T-helper 2 cell treated with Interferon-gamma antibody and Interleukin-4, amounts not matched to agents 5 μg/mL and 100 μg/mL, for 36 hours (primary cell): ENCODE data around the gene DCDC2B.

ENCODE experiments used
- DNase-seq: peaks from one replicate; pipeline ENCODE4 v3.0.0; 2021; ENCODE audit warnings: low spot score
- H3K27ac Mint-ChIP-seq: one replicate; pipeline ENCODE4 v1.8.0; 2021; ENCODE audit warnings: mild to moderate bottlenecking, mixed read lengths
- H3K27me3 Mint-ChIP-seq: one replicate; pipeline ENCODE4 v1.8.0; 2021; ENCODE audit warnings: low read depth, mixed read lengths
- H3K36me3 Mint-ChIP-seq: one replicate; pipeline ENCODE4 v1.8.0; 2021; ENCODE audit warnings: low read depth, mixed read lengths
- H3K4me1 Mint-ChIP-seq: one replicate; pipeline ENCODE4 v1.8.0; 2021; ENCODE audit warnings: low read depth, mixed read lengths
- H3K4me3 Mint-ChIP-seq: one replicate; pipeline ENCODE4 v1.8.0; 2022; ENCODE audit warnings: mild to moderate bottlenecking, moderate library complexity, mixed read lengths
- H3K9me3 Mint-ChIP-seq: one replicate; pipeline ENCODE4 v1.8.0; 2021; ENCODE audit warnings: mixed read lengths

The DCDC2B gene

DNA sequence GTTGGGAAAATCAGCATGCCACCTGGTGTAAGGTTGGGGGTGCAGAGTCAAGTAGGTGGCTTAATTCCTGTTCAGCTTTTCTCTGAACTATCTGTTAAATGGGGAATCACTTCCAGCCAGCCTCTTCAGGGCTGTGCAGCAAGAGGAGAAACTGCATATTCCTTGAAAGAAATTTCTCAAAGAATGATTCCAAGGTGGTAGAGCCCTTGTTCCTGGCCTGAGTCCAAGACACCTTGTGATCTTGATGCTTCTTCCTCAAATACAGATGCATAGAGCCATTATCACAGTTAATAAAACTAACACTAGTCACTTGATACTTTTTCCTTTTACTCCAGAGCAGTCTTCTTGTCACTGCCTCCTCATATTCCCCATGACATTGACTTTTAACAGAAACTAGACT is 24.2 kb upstream of the DCDC2B start:
- H3K4me1 Mint-ChIP-seq, result peaks cover 38% of the 10 kb centered on the region
- H3K36me3 Mint-ChIP-seq, result peaks cover 68% of the 10 kb centered on the region
- no peak overlapping the region for H3K27ac Mint-ChIP-seq
- DNase-seq, result no peak
- no peaks in the 10 kb centered on the region for H3K9me3 Mint-ChIP-seq
- H3K4me3 Mint-ChIP-seq, result peak overlapping the region; percentile 50
- no peaks in the 10 kb centered on the region for H3K27me3 Mint-ChIP-seq

DNA sequence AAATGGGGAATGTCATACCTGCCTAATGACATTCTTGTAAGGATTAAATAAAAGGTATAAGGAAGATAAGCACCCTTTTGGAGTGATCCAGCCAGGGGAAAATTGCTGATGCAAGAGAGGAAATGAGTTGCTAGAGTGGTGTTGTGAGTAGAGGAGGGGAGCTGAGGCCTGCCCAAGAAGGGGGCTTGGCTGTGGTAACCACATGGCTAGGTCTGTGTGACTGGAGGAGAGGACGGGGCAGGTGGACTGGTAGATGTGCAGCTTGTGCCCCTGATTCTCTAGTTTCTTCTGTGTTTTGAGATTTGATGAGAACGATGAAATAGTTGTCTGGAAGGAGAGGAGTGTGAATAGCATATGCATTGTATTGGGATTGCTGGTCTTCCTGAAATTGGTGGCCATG is 22.8 kb upstream of the DCDC2B start:
- Mint-ChIP-seq H3K9me3 (no peaks in the 10 kb centered on the region), H3K36me3 (peaks cover 64% of the 10 kb centered on the region), H3K27ac (peak overlapping the region; percentile 75), H3K4me1 (peaks cover 34% of the 10 kb centered on the region), H3K27me3 (no peaks in the 10 kb centered on the region), H3K4me3 (peak overlapping the region; percentile 54)
- no peak for DNase-seq

GRCh38 chr1:32186491-32186890 is 22.4 kb upstream of the DCDC2B start:
- no peak for DNase-seq
- Mint-ChIP-seq H3K27ac (peak overlapping the region; percentile 75), H3K9me3 (no peaks in the 10 kb centered on the region), H3K36me3 (peaks cover 64% of the 10 kb centered on the region), H3K4me1 (peaks cover 30% of the 10 kb centered on the region), H3K4me3 (peak overlapping the region; percentile 54), H3K27me3 (no peaks in the 10 kb centered on the region)

DNA sequence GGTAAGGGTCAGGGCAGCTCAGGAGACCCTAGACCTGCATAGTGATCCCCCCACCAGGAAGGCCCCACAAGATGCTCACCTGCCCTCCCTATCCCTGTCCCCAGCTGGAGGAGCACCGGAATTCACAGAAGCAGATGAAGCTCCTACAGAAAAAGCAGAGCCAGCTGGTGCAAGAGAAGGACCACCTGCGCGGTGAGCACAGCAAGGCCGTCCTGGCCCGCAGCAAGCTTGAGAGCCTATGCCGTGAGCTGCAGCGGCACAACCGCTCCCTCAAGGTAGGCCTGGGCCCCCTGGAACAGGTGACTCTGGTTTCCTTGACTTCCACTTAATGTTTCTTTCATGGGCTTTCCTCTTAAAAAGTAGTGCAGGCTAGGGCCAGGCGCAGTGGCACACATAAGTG is 21.0 kb upstream of the DCDC2B start:
- peaks cover 23% of the 10 kb centered on the region for H3K4me1 Mint-ChIP-seq
- H3K27ac Mint-ChIP-seq, result no peak overlapping the region
- H3K9me3 Mint-ChIP-seq, result no peaks in the 10 kb centered on the region
- DNase-seq, result no peak
- H3K36me3 Mint-ChIP-seq, result peaks cover 65% of the 10 kb centered on the region
- no peak overlapping the region for H3K4me3 Mint-ChIP-seq
- no peaks in the 10 kb centered on the region for H3K27me3 Mint-ChIP-seq

- no peaks in the 10 kb centered on the region for H3K9me3 Mint-ChIP-seq
- peaks cover 80% of the 10 kb centered on the region for H3K36me3 Mint-ChIP-seq
- no peaks in the 10 kb centered on the region for H3K27me3 Mint-ChIP-seq
- no peak overlapping the region for H3K4me3 Mint-ChIP-seq
- peaks cover 32% of the 10 kb centered on the region for H3K4me1 Mint-ChIP-seq
- H3K27ac Mint-ChIP-seq, result no peak overlapping the region
- DNase-seq, result no peak
Observed at GRCh38 chr1:32192220-32192948, 16.5 kb upstream of the DCDC2B start.

- Mint-ChIP-seq H3K4me3 (no peak overlapping the region), H3K9me3 (no peaks in the 10 kb centered on the region), H3K4me1 (peaks cover 40% of the 10 kb centered on the region), H3K36me3 (peaks cover 69% of the 10 kb centered on the region), H3K27me3 (no peaks in the 10 kb centered on the region), H3K27ac (no peak overlapping the region)
- DNase-seq, result no peak
Observed at GRCh38 chr1:32194984-32195383, 13.9 kb upstream of the DCDC2B start.

- H3K27ac Mint-ChIP-seq, result no peak overlapping the region
- no peak for DNase-seq
Observed at GRCh38 chr1:32195531-32195930, 13.4 kb upstream of the DCDC2B start.

GRCh38 chr1:32195972-32196823 is 12.7 kb upstream of the DCDC2B start:
- peaks cover 64% of the 10 kb centered on the region for H3K36me3 Mint-ChIP-seq
- no peak for DNase-seq
- no peaks in the 10 kb centered on the region for H3K27me3 Mint-ChIP-seq

More at GRCh38 chr1:32195531-32195930, 13.4 kb upstream of the DCDC2B start:
- Mint-ChIP-seq H3K4me1 (peaks cover 46% of the 10 kb centered on the region), H3K9me3 (no peaks in the 10 kb centered on the region), H3K27me3 (no peaks in the 10 kb centered on the region), H3K4me3 (no peak overlapping the region), H3K36me3 (peaks cover 66% of the 10 kb centered on the region)

GRCh38 chr1:32197074-32197473 is 11.8 kb upstream of the DCDC2B start:
- Mint-ChIP-seq H3K4me3 (no peak overlapping the region), H3K4me1 (peaks cover 56% of the 10 kb centered on the region), H3K9me3 (no peaks in the 10 kb centered on the region), H3K36me3 (peaks cover 55% of the 10 kb centered on the region), H3K27me3 (no peaks in the 10 kb centered on the region), H3K27ac (peak overlapping the region; percentile 43)
- DNase-seq, result no peak

More at GRCh38 chr1:32195972-32196823, 12.7 kb upstream of the DCDC2B start:
- peak overlapping the region; percentile 67 for H3K4me3 Mint-ChIP-seq
- peak overlapping the region; percentile 49 for H3K27ac Mint-ChIP-seq
- peaks cover 47% of the 10 kb centered on the region for H3K4me1 Mint-ChIP-seq
- H3K9me3 Mint-ChIP-seq, result no peaks in the 10 kb centered on the region

DNA sequence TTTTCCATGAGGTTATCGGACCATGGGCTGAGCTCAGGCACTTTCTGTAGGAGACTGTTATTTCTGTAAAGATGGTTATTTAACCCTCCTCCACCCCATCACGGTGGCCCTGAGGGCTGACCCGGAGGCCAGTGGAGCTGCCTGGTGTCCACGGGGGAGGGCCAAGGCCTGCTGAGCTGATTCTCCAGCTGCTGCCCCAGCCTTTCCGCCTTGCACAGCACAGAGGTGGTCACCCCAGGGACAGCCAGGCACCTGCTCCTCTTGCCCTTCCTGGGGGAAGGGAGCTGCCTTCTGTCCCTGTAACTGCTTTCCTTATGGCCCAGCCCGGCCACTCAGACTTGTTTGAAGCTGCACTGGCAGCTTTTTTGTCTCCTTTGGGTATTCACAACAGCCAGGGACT is 11.1 kb upstream of the DCDC2B start:
- H3K27ac Mint-ChIP-seq, result no peak overlapping the region
- H3K27me3 Mint-ChIP-seq, result no peaks in the 10 kb centered on the region
- no peak for DNase-seq
- H3K4me1 Mint-ChIP-seq, result peaks cover 60% of the 10 kb centered on the region
- peaks cover 51% of the 10 kb centered on the region for H3K36me3 Mint-ChIP-seq
- H3K9me3 Mint-ChIP-seq, result no peaks in the 10 kb centered on the region
- no peak overlapping the region for H3K4me3 Mint-ChIP-seq

GRCh38 chr1:32198237-32199042 is 10.4 kb upstream of the DCDC2B start:
- Mint-ChIP-seq H3K9me3 (no peaks in the 10 kb centered on the region), H3K27me3 (no peaks in the 10 kb centered on the region), H3K36me3 (peaks cover 46% of the 10 kb centered on the region), H3K27ac (peak overlapping the region; percentile 6), H3K4me1 (peaks cover 60% of the 10 kb centered on the region), H3K4me3 (no peak overlapping the region)
- no peak for DNase-seq

- Mint-ChIP-seq H3K4me3 (no peak overlapping the region), H3K9me3 (no peaks in the 10 kb centered on the region), H3K27me3 (no peaks in the 10 kb centered on the region), H3K36me3 (peaks cover 44% of the 10 kb centered on the region), H3K4me1 (peaks cover 55% of the 10 kb centered on the region), H3K27ac (peak overlapping the region; percentile 4)
- no peak for DNase-seq
Observed at GRCh38 chr1:32199043-32199716, 9.7 kb upstream of the DCDC2B start.

- Mint-ChIP-seq H3K27me3 (no peaks in the 10 kb centered on the region), H3K4me3 (peak overlapping the region; percentile 87), H3K9me3 (no peaks in the 10 kb centered on the region), H3K36me3 (peaks cover 43% of the 10 kb centered on the region), H3K4me1 (peaks cover 51% of the 10 kb centered on the region), H3K27ac (no peak overlapping the region)
- DNase-seq, result no peak
Observed at GRCh38 chr1:32199717-32200072, 9.2 kb upstream of the DCDC2B start.
